PFSK-1 (cell line): ENCODE measurements around the gene C17orf107. TPM values are rescaled to one million over a fixed set of nuclear protein-coding genes. Genes with fewer than 3 reads are reported as not detected.

Experiments
- FOXP2 ChIP-seq: optimal IDR thresholded peaks from 2 replicates; pipeline ENCODE3; 2011; ENCODE audit warnings: borderline replicate concordance, control low read depth, inconsistent platforms; ENCODE audit not compliant: insufficient read depth; ENCODE audit errors: extremely low read length, extremely low read depth
- POLR2AphosphoS5 ChIP-seq: IDR thresholded peaks from 2 replicates; pipeline ENCODE4 v1.6.1; 2012; ENCODE audit warnings: low read depth, mild to moderate bottlenecking, control low read depth, low read length, moderate library complexity
- REST ChIP-seq, 2 experiments: IDR thresholded peaks; 2 replicates each; pipeline versions ENCODE4 v1.6.1 to v1.8.0; 2011 to 2012; ENCODE audit warnings: low read depth in 2 of 2, low read length in 2 of 2, control low read depth in 1 of 2, inconsistent platforms in 1 of 2, mild to moderate bottlenecking in 1 of 2, moderate library complexity in 1 of 2; ENCODE audit not compliant: insufficient read depth in 1 of 2
- SIN3A ChIP-seq: IDR thresholded peaks from 2 replicates; pipeline ENCODE4 v1.6.1; 2012; ENCODE audit warnings: mild to moderate bottlenecking, low read length, moderate library complexity, borderline replicate concordance; ENCODE audit not compliant: insufficient read depth
- TAF1 ChIP-seq: IDR thresholded peaks from 2 replicates; pipeline ENCODE4 v1.6.1; 2012; ENCODE audit warnings: low read length, control low read depth, borderline replicate concordance; ENCODE audit not compliant: insufficient read depth
- polyA plus RNA-seq: library from polyadenylated mRNA; unstranded; fragments of >200 nt; gene quantifications from one replicate; pipeline ENCODE4 v1.2.1, GENCODE V29; 2012; ENCODE audit warnings: low read depth, missing spikeins; ENCODE audit not compliant: insufficient read length

C17orf107 gene
- 1.1 TPM for polyA plus RNA-seq

GRCh38 chr17:4899341-4900230, at the start of gene C17orf107:
Gene C17orf107, plus strand, starts transcription at chr17:4899536. Its CDS starts 227 bp downstream, at chr17:4899763.
- TF ChIP-seq SIN3A (no peak), FOXP2 (no peak), TAF1 (no peak), POLR2AphosphoS5 (no peak), REST (IDR thresholded peaks at IDR 0.05; ENCODE audit: insufficient read depth in 1 of 2, low read depth in 2 of 2, low read length in 2 of 2) (no peak)

- TF ChIP-seq REST (IDR thresholded peaks at IDR 0.05; ENCODE audit: insufficient read depth in 1 of 2, low read depth in 2 of 2, low read length in 2 of 2) (no peak), FOXP2 (no peak), TAF1 (no peak), POLR2AphosphoS5 (no peak), SIN3A (no peak)
These were observed 49.1 kb upstream of the C17orf107 start for GRCh38 chr17:4850246-4850645.

GRCh38 chr17:4851084-4851483, 48.3 kb upstream of the C17orf107 start:
- TF ChIP-seq TAF1, result no peak
- no peak for TF ChIP-seq SIN3A
- no peak for TF ChIP-seq POLR2AphosphoS5
- TF ChIP-seq REST (IDR thresholded peaks at IDR 0.05; ENCODE audit: insufficient read depth in 1 of 2, low read depth in 2 of 2, low read length in 2 of 2), result no peak
- TF ChIP-seq FOXP2, result no peak

- TF ChIP-seq REST (IDR thresholded peaks at IDR 0.05; ENCODE audit: insufficient read depth in 1 of 2, low read depth in 2 of 2, low read length in 2 of 2) (no peak), FOXP2 (no peak)
These were observed 46.6 kb upstream of the C17orf107 start for GRCh38 chr17:4852567-4853207.
